ENCODE measurements around the gene BCAT1. TPM values are rescaled to one million over a fixed set of nuclear protein-coding genes. Genes with fewer than 3 reads are reported as not detected.

The BCAT1 gene
- total RNA-seq, 2 donors from 2014 or later: 45.0 to 141 TPM

DNA sequence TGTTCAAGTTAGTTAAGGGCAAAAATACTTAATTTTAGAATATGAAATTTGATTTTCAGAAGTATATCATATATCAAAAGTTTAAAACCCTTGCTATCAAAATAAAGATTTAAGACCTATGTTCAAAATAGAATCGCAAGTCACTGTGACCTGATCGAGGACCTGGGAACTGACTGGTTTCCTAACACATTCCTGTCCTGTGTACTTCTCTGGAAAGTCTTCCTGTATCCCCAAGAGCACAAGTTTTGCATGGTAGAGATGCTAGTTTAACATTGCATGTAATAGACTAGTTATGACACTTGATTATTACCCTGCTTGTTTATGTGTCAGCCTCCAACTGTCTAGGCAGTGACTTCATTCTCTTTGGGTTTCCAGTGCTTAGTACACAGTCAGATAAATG, 30.3 kb downstream of the BCAT1 start:
- Mint-ChIP-seq H3K36me3 (ENCODE audit: low read depth) (peaks cover 5% of the 10 kb centered on the region), H3K27ac (no peak overlapping the region), H3K9me3 (no peaks in the 10 kb centered on the region), H3K27me3 (ENCODE audit: insufficient read depth) (no peaks in the 10 kb centered on the region), H3K4me1 (peaks cover 22% of the 10 kb centered on the region), H3K4me3 (no peak overlapping the region)
- Histone ChIP-seq H3K4me1 (ENCODE audit: control insufficient read depth, insufficient read depth, low read length) (no peaks in the 10 kb centered on the region), H3K36me3 (ENCODE audit: control insufficient read depth, insufficient read depth, low read length) (peaks cover 10% of the 10 kb centered on the region), H3K9me3 (ENCODE audit: control insufficient read depth, low read length) (no peaks in the 10 kb centered on the region), H3K27ac (ENCODE audit: low read depth, low read length) (no peak overlapping the region), H3K9ac (ENCODE audit: extremely low read depth, low read length, poor library complexity, severe bottlenecking) (no peak overlapping the region), H3K4me3 (ENCODE audit: low read length) (peak overlapping the region; percentile 2), H3K27me3 (ENCODE audit: control insufficient read depth, insufficient read depth, low read length, poor library complexity, severe bottlenecking) (no peaks in the 10 kb centered on the region)
- DNase-seq: no peak
- TF ChIP-seq, protein P1, sequence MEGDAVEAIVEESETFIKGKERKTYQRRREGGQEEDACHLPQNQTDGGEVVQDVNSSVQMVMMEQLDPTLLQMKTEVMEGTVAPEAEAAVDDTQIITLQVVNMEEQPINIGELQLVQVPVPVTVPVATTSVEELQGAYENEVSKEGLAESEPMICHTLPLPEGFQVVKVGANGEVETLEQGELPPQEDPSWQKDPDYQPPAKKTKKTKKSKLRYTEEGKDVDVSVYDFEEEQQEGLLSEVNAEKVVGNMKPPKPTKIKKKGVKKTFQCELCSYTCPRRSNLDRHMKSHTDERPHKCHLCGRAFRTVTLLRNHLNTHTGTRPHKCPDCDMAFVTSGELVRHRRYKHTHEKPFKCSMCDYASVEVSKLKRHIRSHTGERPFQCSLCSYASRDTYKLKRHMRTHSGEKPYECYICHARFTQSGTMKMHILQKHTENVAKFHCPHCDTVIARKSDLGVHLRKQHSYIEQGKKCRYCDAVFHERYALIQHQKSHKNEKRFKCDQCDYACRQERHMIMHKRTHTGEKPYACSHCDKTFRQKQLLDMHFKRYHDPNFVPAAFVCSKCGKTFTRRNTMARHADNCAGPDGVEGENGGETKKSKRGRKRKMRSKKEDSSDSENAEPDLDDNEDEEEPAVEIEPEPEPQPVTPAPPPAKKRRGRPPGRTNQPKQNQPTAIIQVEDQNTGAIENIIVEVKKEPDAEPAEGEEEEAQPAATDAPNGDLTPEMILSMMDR (conservative IDR thresholded peaks at IDR 0.05): no peak
- 43 to 50% methylated on average over 2 of the region's 2 CpGs for WGBS, 2 experiments (ENCODE audit: insufficient coverage in 1 of 2, insufficient read length in 1 of 2)

GRCh38 chr12:24915501-24915900, 33.4 kb downstream of the BCAT1 start:
- WGBS, 2 experiments (ENCODE audit: insufficient coverage in 1 of 2, insufficient read length in 1 of 2): 95 to 97% methylated on average over 4 to 5 of the region's 5 CpGs

DNA sequence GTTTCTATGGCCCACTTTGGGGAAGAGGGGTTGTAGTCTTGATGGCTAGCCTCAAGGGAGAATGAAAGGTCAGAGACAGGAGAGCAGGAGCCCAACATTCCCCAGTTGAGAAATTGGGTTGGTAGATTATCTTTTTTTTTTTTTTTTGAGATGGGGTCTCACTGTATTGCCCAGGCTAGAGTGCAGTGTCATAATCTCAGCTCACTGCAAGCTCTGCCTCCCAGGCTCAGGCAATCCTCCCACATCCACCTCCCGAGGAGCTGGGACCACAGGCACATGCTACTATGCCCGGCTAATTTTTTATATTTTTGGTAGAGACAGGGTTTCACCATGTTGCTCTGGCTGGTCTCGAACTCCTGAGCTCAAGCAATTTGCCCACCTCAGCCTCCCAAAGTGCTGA, 34.9 kb downstream of the BCAT1 start:
- DNase-seq: no peak
- TF ChIP-seq, protein P1 (conservative IDR thresholded peaks at IDR 0.05): no peak
- WGBS, 2 experiments (ENCODE audit: insufficient coverage in 1 of 2, insufficient read length in 1 of 2): 87 to 97% methylated on average over 3 of the region's 3 CpGs
- Histone ChIP-seq H3K9ac (ENCODE audit: extremely low read depth, low read length, poor library complexity, severe bottlenecking) (no peak overlapping the region), H3K27ac (ENCODE audit: low read depth, low read length) (no peak overlapping the region), H3K36me3 (ENCODE audit: control insufficient read depth, insufficient read depth, low read length) (peaks cover 10% of the 10 kb centered on the region), H3K27me3 (ENCODE audit: control insufficient read depth, insufficient read depth, low read length, poor library complexity, severe bottlenecking) (no peaks in the 10 kb centered on the region), H3K4me3 (ENCODE audit: low read length) (no peak overlapping the region), H3K9me3 (ENCODE audit: control insufficient read depth, low read length) (no peaks in the 10 kb centered on the region), H3K4me1 (ENCODE audit: control insufficient read depth, insufficient read depth, low read length) (no peaks in the 10 kb centered on the region)
- Mint-ChIP-seq H3K4me3 (no peak overlapping the region), H3K9me3 (no peaks in the 10 kb centered on the region), H3K4me1 (peaks cover 17% of the 10 kb centered on the region), H3K27ac (peak overlapping the region; percentile 5), H3K27me3 (ENCODE audit: insufficient read depth) (no peaks in the 10 kb centered on the region), H3K36me3 (ENCODE audit: low read depth) (peaks cover 6% of the 10 kb centered on the region)

More at GRCh38 chr12:24915501-24915900, 33.4 kb downstream of the BCAT1 start:
- Mint-ChIP-seq H3K9me3 (no peaks in the 10 kb centered on the region), H3K4me3 (no peak overlapping the region), H3K27me3 (ENCODE audit: insufficient read depth) (no peaks in the 10 kb centered on the region), H3K36me3 (ENCODE audit: low read depth) (peaks cover 6% of the 10 kb centered on the region), H3K27ac (no peak overlapping the region), H3K4me1 (peaks cover 25% of the 10 kb centered on the region)
- Histone ChIP-seq H3K4me1 (ENCODE audit: control insufficient read depth, insufficient read depth, low read length) (no peaks in the 10 kb centered on the region), H3K36me3 (ENCODE audit: control insufficient read depth, insufficient read depth, low read length) (peaks cover 10% of the 10 kb centered on the region), H3K9ac (ENCODE audit: extremely low read depth, low read length, poor library complexity, severe bottlenecking) (no peak overlapping the region), H3K4me3 (ENCODE audit: low read length) (no peak overlapping the region), H3K9me3 (ENCODE audit: control insufficient read depth, low read length) (no peaks in the 10 kb centered on the region), H3K27ac (ENCODE audit: low read depth, low read length) (no peak overlapping the region), H3K27me3 (ENCODE audit: control insufficient read depth, insufficient read depth, low read length, poor library complexity, severe bottlenecking) (no peaks in the 10 kb centered on the region)
- TF ChIP-seq, protein P1 (conservative IDR thresholded peaks at IDR 0.05): no peak
- no peak for DNase-seq

Measured in endodermal cell (in vitro differentiated cells).